Measurements from ENCODE around the gene KIF3C. TPM values are rescaled to one million over a fixed set of nuclear protein-coding genes. Genes with fewer than 3 reads are reported as not detected.

Gene KIF3C
- total RNA-seq, 1 experiment from 2014 or later: 9.2 TPM

DNA sequence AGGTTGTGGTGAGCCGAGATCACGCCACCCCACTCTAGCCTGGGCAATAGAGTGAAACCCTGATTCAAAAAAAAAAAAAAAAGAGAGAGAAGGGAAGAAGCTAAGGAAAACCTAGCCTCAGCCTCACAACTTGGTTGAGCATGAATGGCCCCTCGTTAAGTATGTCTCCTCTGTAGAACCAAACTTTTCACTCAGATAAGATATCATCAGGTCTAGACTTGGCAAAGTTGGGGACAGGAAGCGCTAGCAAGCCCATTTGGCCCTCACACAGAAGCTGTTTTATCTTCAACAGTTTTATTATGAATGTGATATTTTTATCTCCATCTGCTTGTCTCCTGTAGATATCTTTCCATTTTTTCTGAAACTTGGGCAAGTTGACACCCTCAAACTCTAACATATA lies 100.5 kb downstream of the KIF3C start:
- Mint-ChIP-seq H3K27me3 (ENCODE audit: insufficient read depth, unreplicated experiment) (no peaks in the 10 kb centered on the region), H3K9me3 (ENCODE audit: unreplicated experiment) (no peaks in the 10 kb centered on the region), H3K27ac (ENCODE audit: unreplicated experiment) (no peak overlapping the region), H3K4me1 (ENCODE audit: low read depth, unreplicated experiment) (peaks cover 33% of the 10 kb centered on the region), H3K36me3 (ENCODE audit: insufficient read depth, unreplicated experiment) (peaks cover 19% of the 10 kb centered on the region), H3K4me3 (ENCODE audit: unreplicated experiment) (no peak overlapping the region)
- TF ChIP-seq, protein P1, sequence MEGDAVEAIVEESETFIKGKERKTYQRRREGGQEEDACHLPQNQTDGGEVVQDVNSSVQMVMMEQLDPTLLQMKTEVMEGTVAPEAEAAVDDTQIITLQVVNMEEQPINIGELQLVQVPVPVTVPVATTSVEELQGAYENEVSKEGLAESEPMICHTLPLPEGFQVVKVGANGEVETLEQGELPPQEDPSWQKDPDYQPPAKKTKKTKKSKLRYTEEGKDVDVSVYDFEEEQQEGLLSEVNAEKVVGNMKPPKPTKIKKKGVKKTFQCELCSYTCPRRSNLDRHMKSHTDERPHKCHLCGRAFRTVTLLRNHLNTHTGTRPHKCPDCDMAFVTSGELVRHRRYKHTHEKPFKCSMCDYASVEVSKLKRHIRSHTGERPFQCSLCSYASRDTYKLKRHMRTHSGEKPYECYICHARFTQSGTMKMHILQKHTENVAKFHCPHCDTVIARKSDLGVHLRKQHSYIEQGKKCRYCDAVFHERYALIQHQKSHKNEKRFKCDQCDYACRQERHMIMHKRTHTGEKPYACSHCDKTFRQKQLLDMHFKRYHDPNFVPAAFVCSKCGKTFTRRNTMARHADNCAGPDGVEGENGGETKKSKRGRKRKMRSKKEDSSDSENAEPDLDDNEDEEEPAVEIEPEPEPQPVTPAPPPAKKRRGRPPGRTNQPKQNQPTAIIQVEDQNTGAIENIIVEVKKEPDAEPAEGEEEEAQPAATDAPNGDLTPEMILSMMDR (IDR thresholded peaks at IDR 0.05; ENCODE audit: insufficient read depth in 1 of 2, low read depth in 1 of 2, low read length in 1 of 2, severe bottlenecking in 1 of 2, unreplicated experiment in 1 of 2): no peak
- Histone ChIP-seq H3K4me1 (peaks cover 6% of the 10 kb centered on the region), H3K36me3 (ENCODE audit: control insufficient read depth, insufficient read depth, low read length) (no peaks in the 10 kb centered on the region), H3K27me3 (replicated peaks; ENCODE audit: control insufficient read depth, insufficient read depth, low read length) (no peaks in the 10 kb centered on the region), H3K9me3 (no peaks in the 10 kb centered on the region), H3K4me3 (ENCODE audit: low read depth, low read length) (no peak overlapping the region)
- no TSS peak for BruUV-seq (replicated peaks)
- intact Hi-C loops (cut with micrococcal nuclease; ENCODE audit: unreplicated experiment): no loop called here
- ChIA-PET POLR2A (no interaction called here), CTCF (no interaction called here)
- DNase-seq: no peak

DNA sequence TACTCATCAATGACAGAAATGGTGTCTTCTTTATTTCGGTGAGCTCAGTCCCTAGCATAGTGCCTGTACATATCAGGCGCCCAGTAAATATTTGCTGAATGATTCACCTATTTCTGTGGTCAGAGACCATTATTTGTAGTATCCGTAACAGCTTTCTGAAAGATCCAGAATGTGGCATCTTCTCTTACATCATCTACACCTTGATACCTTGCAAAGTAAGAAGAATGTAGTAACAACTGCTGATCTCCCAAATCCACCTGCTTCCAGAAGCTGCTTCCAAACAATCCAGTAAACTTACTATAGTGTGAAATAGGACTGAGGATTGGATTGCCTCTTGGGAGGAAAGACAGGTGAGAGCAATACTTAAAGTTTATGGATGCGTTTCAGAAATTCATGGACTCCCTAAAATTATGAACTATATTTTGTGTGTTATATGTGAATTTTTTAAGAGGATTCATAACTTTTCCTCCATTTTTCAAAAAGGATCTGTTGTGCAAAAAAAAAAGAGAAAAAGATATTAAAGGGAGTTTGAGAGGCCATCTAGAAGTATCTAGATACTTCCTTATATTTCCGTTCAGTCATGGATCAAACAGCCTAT lies 103.1 kb downstream of the KIF3C start:
- peaks cover 6% of the 10 kb centered on the region for H3K4me1 ChIP-seq
- H3K4me1 Mint-ChIP-seq (ENCODE audit: low read depth, unreplicated experiment): peaks cover 30% of the 10 kb centered on the region

DNA sequence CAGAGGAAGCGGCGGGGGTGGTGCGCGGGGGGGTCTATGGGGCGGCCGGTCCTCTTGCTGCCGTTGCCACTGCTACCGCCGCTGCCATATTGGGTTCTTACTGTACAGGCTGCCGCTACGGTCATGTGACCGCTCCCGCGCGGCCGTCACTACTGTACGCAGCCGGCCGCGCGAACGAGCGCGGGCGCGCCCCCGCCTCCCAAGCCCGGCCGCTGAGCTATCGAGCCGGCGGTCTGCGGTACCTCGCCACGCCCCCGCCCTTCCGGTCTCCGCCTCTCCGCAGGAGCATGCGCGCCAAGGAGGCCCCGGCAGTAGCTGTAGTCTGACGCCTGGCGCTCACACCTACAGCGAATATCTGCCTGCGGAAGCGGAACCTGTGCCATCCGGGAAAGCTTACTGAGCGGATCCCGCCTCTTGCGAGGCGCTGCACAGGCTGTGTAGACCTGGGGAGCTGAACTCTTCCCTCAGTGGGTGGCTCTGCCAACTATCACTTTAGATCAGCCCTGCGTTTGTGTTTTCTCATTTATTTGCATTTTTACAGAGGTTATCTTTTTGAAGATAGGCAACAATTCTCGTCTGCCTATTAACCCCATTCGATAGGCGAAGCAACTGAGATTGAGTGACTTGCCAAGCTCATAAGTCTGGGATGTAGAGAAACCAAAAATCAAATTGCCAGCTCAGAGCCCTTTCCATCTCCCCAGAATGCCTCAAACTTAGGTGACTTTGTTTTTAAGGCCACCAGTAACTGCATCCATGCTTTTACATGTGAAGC lies 103.8 kb downstream of the KIF3C start, which contains the start of gene ASXL2:
Gene ASXL2, minus strand, starts transcription at position 127 of the 772 bp plus-strand sequence. CDS start 265 bp downstream, outside the sequence.
- peak; percentile 98 to 99 for DNase-seq
- Mint-ChIP-seq H3K27me3 (ENCODE audit: insufficient read depth, unreplicated experiment) (no peaks in the 10 kb centered on the region), H3K36me3 (ENCODE audit: insufficient read depth, unreplicated experiment) (peaks cover 28% of the 10 kb centered on the region), H3K9me3 (ENCODE audit: unreplicated experiment) (no peaks in the 10 kb centered on the region), H3K4me3 (ENCODE audit: unreplicated experiment) (peak within 1 kb of the TSS; percentile 99), H3K27ac (ENCODE audit: unreplicated experiment) (peak within 1 kb of the TSS; percentile 99), H3K4me1 (ENCODE audit: low read depth, unreplicated experiment) (peaks cover 30% of the 10 kb centered on the region)
- BruUV-seq (replicated peaks): TSS peak; percentile 96
- POLR2A ChIA-PET: interaction anchor here (0.5 to 1.8 kb wide), 21 partner anchors 9 to 497 kb away, joined by 3 to 18 read pairs (median 4); partner anchors contain the start of genes HADHA, HADHB, KIF3C and RAB10
- intact Hi-C loops (cut with micrococcal nuclease; ENCODE audit: unreplicated experiment): loop anchor here (1.0 to 10.0 kb wide), 4 partner anchors 26 to 466 kb away; partner anchors contain the start of genes ADGRF3, RAB10 and SELENOI
- no peaks in the 10 kb centered on the region for H3K9me3 ChIP-seq
- no peaks in the 10 kb centered on the region for H3K27me3 ChIP-seq (replicated peaks; ENCODE audit: control insufficient read depth, insufficient read depth, low read length)
- peaks cover 6% of the 10 kb centered on the region for H3K4me1 ChIP-seq
- CTCF ChIA-PET: interaction anchor here (0.7 to 1.7 kb wide), 11 partner anchors 25 to 1425 kb away, joined by 3 to 15 read pairs (median 4); partner anchors contain the start of gene RAB10
- TF ChIP-seq, protein P1 (IDR thresholded peaks at IDR 0.05; ENCODE audit: insufficient read depth in 1 of 2, low read depth in 1 of 2, low read length in 1 of 2, severe bottlenecking in 1 of 2, unreplicated experiment in 1 of 2): no peak
- no peaks in the 10 kb centered on the region for H3K36me3 ChIP-seq (ENCODE audit: control insufficient read depth, insufficient read depth, low read length)
- H3K4me3 ChIP-seq (ENCODE audit: low read depth, low read length): peak within 1 kb of the TSS; percentile 65

More for the DNA sequence above, 103.1 kb downstream of the KIF3C start:
- peak overlapping the region; percentile 99 for H3K4me3 Mint-ChIP-seq (ENCODE audit: unreplicated experiment)
- peak overlapping the region; percentile 50 for H3K4me3 ChIP-seq (ENCODE audit: low read depth, low read length)
- TF ChIP-seq, protein P1 (IDR thresholded peaks at IDR 0.05; ENCODE audit: insufficient read depth in 1 of 2, low read depth in 1 of 2, low read length in 1 of 2, severe bottlenecking in 1 of 2, unreplicated experiment in 1 of 2): no peak
- intact Hi-C loops (cut with micrococcal nuclease; ENCODE audit: unreplicated experiment): loop anchor here (5.0 to 10.0 kb wide), 3 partner anchors 136 to 466 kb away; partner anchors contain the start of genes ADGRF3, RAB10 and SELENOI
- H3K36me3 Mint-ChIP-seq (ENCODE audit: insufficient read depth, unreplicated experiment): peaks cover 23% of the 10 kb centered on the region
- BruUV-seq (replicated peaks): no TSS peak
- H3K27me3 Mint-ChIP-seq (ENCODE audit: insufficient read depth, unreplicated experiment): no peaks in the 10 kb centered on the region
- no peaks in the 10 kb centered on the region for H3K36me3 ChIP-seq (ENCODE audit: control insufficient read depth, insufficient read depth, low read length)
- H3K9me3 ChIP-seq: no peaks in the 10 kb centered on the region
- H3K27me3 ChIP-seq (replicated peaks; ENCODE audit: control insufficient read depth, insufficient read depth, low read length): no peaks in the 10 kb centered on the region
- ChIA-PET POLR2A (interaction anchor here (0.6 to 1.8 kb wide), 10 partner anchors 10 to 1091 kb away, joined by 3 to 18 read pairs (median 6); partner anchors contain the start of gene RAB10), CTCF (interaction anchor here (0.7 to 1.7 kb wide), 9 partner anchors 25 to 1424 kb away, joined by 3 to 15 read pairs (median 4); partner anchors contain the start of gene RAB10)
- peak in 1 of 2 experiments; percentile 54 for DNase-seq
- H3K9me3 Mint-ChIP-seq (ENCODE audit: unreplicated experiment): no peaks in the 10 kb centered on the region
- peak overlapping the region; percentile 99 for H3K27ac Mint-ChIP-seq (ENCODE audit: unreplicated experiment)
